ENCODE results near the gene THRB. TPM values are rescaled to one million over a fixed set of nuclear protein-coding genes. Genes with fewer than 3 reads are reported as not detected.

Gene THRB
- total and polyA plus RNA-seq, 2 donors (not counting 3 experiments of a cell fraction or from before 2014, with no cell fraction given): 0.06 TPM; not detected in 1

GRCh38 chr3:24255414-24255813 lies 239.2 kb downstream of the THRB start:
- Histone ChIP-seq H3K36me3 (ENCODE audit: control insufficient read depth in 2 of 2, extremely low read depth in 1 of 2, insufficient read depth in 2 of 2, low read length in 2 of 2) (no peaks in the 10 kb centered on the region), H3K9me1 (replicated peaks; ENCODE audit: control insufficient read depth, extremely low read depth, insufficient read depth, low read length) (no peaks in the 10 kb centered on the region), H3K27me3 (ENCODE audit: control insufficient read depth in 2 of 2, insufficient read depth in 2 of 2, low read length in 2 of 2) (no peaks in the 10 kb centered on the region), H2AFZ (ENCODE audit: low read depth, low read length) (no peak overlapping the region), H3K4me2 (ENCODE audit: insufficient read depth, low read length) (no peak overlapping the region), H3K4me1 (ENCODE audit: control insufficient read depth, extremely low read depth, insufficient read depth, low read length) (no peaks in the 10 kb centered on the region), H3K27ac (ENCODE audit: insufficient read depth, low read depth, low read length) (no peak overlapping the region), H3K9ac (replicated peaks; ENCODE audit: extremely low read depth, insufficient read depth, low read length) (no peak overlapping the region), H4K20me1 (replicated peaks; ENCODE audit: control insufficient read depth, extremely low read depth, insufficient read depth, low read length) (no peaks in the 10 kb centered on the region), H3K9me3 (replicated peaks; ENCODE audit: control insufficient read depth, insufficient read depth, low read length) (no peaks in the 10 kb centered on the region), H3K4me3 (replicated peaks in 1 of 3; ENCODE audit: insufficient read depth in 1 of 3, low read depth in 1 of 3, low read length in 3 of 3) (no peak overlapping the region), H3K79me2 (ENCODE audit: control insufficient read depth, insufficient read depth, low read length) (no peaks in the 10 kb centered on the region)
- no peak for FAIRE-seq
- CTCF ChIA-PET: no interaction called here
- POLR2A ChIA-PET: no interaction called here
- no TSS peak for BruUV-seq (replicated peaks)
- intact Hi-C loops (cut with micrococcal nuclease) (no loop called here), dilution Hi-C loops (cut with MboI; ENCODE audit: extremely low pct_ligation_motif_present, low sequenced_read_pairs) (no loop called here)
- no peak for DNase-seq (ENCODE audit: low read depth, low spot score)
- TF ChIP-seq CTCF (IDR thresholded peaks at IDR 0.05; ENCODE audit: extremely low read depth in 1 of 2, insufficient read depth in 1 of 2, low read depth in 1 of 2, low read length in 2 of 2) (no peak), FOS (IDR thresholded peaks at IDR 0.05; ENCODE audit: borderline replicate concordance, insufficient read depth, low read length) (no peak)

DNA sequence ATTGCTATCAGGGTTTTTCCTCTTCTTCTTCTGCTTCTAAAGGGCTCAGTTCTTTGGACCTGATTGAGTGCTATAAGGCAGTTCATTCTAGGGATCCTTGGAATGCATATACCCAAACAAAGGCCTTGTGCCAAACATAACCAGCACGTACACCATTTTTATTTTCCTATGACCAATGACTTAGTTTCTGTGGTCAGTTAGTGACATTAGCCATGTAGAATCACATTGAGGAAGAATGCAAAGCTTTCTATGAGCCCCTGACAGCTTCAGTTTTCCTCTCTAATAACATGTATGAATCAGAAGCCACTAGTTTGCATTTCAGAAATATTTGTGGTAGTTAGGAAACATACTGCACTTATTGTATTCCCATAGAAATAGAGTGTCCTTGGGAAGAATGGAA lies 240.0 kb downstream of the THRB start:
- no peaks in the 10 kb centered on the region for H3K9me1 ChIP-seq (replicated peaks; ENCODE audit: control insufficient read depth, extremely low read depth, insufficient read depth, low read length)
- dilution Hi-C loops (cut with MboI; ENCODE audit: extremely low pct_ligation_motif_present, low sequenced_read_pairs): no loop called here
- ChIA-PET POLR2A (no interaction called here), CTCF (no interaction called here)
- no TSS peak for BruUV-seq (replicated peaks)
- H3K4me1 ChIP-seq (ENCODE audit: control insufficient read depth, extremely low read depth, insufficient read depth, low read length): no peaks in the 10 kb centered on the region
- H3K36me3 ChIP-seq (ENCODE audit: control insufficient read depth in 2 of 2, extremely low read depth in 1 of 2, insufficient read depth in 2 of 2, low read length in 2 of 2): no peaks in the 10 kb centered on the region
- no peak overlapping the region for H2AFZ ChIP-seq (ENCODE audit: low read depth, low read length)
- FAIRE-seq (no peak), DNase-seq (ENCODE audit: low read depth, low spot score) (no peak)
- H3K9ac ChIP-seq (replicated peaks; ENCODE audit: extremely low read depth, insufficient read depth, low read length): no peak overlapping the region
- H4K20me1 ChIP-seq (replicated peaks; ENCODE audit: control insufficient read depth, extremely low read depth, insufficient read depth, low read length): no peaks in the 10 kb centered on the region
- H3K4me3 ChIP-seq (replicated peaks in 1 of 3; ENCODE audit: insufficient read depth in 1 of 3, low read depth in 1 of 3, low read length in 3 of 3): no peak overlapping the region
- TF ChIP-seq MYC (IDR thresholded peaks at IDR 0.05; ENCODE audit: low read depth, low read length) (no peak), FOS (IDR thresholded peaks at IDR 0.05; ENCODE audit: borderline replicate concordance, insufficient read depth, low read length) (no peak), GATA2 (IDR thresholded peaks at IDR 0.05; ENCODE audit: insufficient read depth, insufficient read length, low read depth, low read length) (no peak), EZH2 (IDR thresholded peaks at IDR 0.05; ENCODE audit: borderline replicate concordance, low read depth, low read length, severe bottlenecking) (no peak), POLR2AphosphoS5 (IDR thresholded peaks at IDR 0.05; ENCODE audit: insufficient read depth, low read depth, low read length) (no peak), POLR2A (IDR thresholded peaks at IDR 0.05; ENCODE audit: low read depth, low read length) (no peak), JUN (IDR thresholded peaks at IDR 0.05; ENCODE audit: borderline replicate concordance, insufficient read depth, insufficient read length, low read depth) (no peak), CTCF (IDR thresholded peaks at IDR 0.05; ENCODE audit: extremely low read depth in 1 of 2, insufficient read depth in 1 of 2, low read depth in 1 of 2, low read length in 2 of 2) (no peak), MAX (IDR thresholded peaks at IDR 0.05; ENCODE audit: insufficient read depth, insufficient read length) (no peak)
- no peaks in the 10 kb centered on the region for H3K27me3 ChIP-seq (ENCODE audit: control insufficient read depth in 2 of 2, insufficient read depth in 2 of 2, low read length in 2 of 2)
- no peak overlapping the region for H3K4me2 ChIP-seq (ENCODE audit: insufficient read depth, low read length)
- no peaks in the 10 kb centered on the region for H3K79me2 ChIP-seq (ENCODE audit: control insufficient read depth, insufficient read depth, low read length)
- no peak overlapping the region for H3K27ac ChIP-seq (ENCODE audit: insufficient read depth, low read depth, low read length)
- intact Hi-C loops (cut with micrococcal nuclease): no loop called here
- no peaks in the 10 kb centered on the region for H3K9me3 ChIP-seq (replicated peaks; ENCODE audit: control insufficient read depth, insufficient read depth, low read length)

Measured in endothelial cell of umbilical vein (primary cell).